CD4-positive, alpha-beta T cell treated with Interleukin-15 for 4 hours (primary cell): Measurements from ENCODE around the gene SLC25A21.
"Not testable (repeated sequence)": the region's sequence is repeated elsewhere in the genome, so short reads cannot be mapped to it uniquely, and the experiment has no call there.

Source experiments
- DNase-seq: peaks from one replicate; pipeline ENCODE4 v3.0.0-alpha.2; 2020; ENCODE audit warnings: low spot score

The SLC25A21 gene

DNA sequence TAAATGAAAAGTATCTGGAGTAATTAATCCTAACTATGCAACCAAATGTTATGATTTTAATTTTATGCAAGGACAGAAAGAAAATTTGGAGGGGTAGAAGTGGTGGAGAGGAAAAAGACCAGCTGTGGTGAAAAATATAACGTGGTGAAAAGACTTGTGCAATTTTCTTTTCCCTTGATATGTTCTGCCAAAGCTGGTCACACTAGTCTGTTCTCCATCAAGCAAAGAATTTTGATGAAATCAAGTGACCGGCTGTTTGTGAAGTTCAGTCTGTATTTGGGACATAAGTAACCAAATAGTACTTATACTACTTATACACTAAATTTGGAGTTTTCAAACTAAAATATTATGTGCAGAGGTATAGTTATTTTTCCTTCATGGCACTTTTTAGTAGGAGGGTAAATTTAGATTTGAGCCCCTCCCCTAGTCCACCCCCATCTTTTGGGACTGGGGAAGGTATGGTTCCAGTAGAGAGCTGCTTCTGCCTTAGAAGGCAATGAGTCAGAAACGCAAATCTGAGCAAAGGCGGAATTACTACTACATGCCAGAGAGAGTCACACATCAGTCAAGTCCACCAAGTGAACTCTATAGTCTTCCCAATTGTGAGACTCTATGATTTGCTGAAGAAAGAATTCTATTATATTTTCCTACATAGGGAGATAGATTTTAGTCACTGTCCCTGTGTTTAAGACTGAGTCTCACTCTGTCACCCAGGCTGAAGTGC lies 229.7 kb downstream of the SLC25A21 start:
- DNase-seq = no peak

DNA sequence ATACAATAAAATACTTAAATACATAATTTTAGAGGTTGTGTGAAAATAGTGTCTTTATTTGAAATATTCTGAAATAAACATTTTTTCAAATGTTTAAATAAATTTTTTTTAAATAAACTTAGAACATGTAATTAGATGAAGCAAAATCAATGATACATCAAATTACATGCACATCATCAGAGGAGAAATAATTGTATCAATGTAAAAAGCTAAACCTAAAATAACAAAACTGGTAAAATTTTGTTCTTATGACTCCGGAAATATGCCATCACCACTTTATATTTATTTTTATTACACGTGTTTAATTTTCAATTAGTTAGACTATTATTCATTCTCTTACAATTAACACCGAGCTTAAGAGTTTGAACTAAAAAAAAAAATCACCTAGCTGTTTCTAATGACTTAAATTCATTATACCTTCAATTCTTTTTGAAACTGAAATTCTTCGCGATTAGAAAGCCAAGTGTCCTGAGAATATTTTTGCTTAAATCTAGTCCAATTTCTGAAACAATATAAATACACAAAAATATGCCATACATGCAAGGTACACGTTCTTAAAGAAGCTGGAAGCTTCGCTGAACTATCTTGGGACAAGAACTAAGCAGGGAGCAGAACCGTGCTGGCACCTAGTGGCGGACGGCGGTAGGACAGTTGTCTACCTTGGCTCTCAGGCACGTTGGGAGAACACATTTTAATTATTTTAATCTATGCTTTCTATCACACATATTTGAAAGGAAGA lies 230.5 kb downstream of the SLC25A21 start:
- peak; percentile 40 for DNase-seq

- DNase-seq = no peak
Observed at GRCh38 chr14:36940476-36940875, 231.9 kb downstream of the SLC25A21 start.

DNA sequence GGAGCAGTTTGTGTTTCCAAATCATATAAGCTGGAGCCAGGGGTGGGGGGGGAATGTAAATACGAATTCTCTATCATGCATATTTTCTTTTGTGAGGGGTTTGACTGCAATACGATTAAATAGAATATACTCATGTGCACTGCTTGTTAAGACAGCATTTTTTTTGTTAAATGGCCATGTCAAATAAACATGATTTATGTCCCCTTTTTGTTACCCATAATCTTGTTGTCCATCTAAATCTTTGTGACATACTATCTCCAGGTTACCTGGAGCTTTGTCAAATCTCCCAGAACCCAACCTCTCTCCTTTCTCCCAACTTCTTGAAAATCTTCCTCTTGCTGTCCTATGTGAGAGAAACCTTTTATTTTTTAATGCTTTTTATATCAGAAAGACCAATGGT lies 233.1 kb downstream of the SLC25A21 start:
- DNase-seq = no peak

GRCh38 chr14:36938678-36939077 lies 233.7 kb downstream of the SLC25A21 start:
- DNase-seq = no peak

GRCh38 chr14:36935976-36936678 lies 236.3 kb downstream of the SLC25A21 start:
- no peak for DNase-seq

GRCh38 chr14:36934304-36934703 lies 238.1 kb downstream of the SLC25A21 start:
- no peak for DNase-seq

DNA sequence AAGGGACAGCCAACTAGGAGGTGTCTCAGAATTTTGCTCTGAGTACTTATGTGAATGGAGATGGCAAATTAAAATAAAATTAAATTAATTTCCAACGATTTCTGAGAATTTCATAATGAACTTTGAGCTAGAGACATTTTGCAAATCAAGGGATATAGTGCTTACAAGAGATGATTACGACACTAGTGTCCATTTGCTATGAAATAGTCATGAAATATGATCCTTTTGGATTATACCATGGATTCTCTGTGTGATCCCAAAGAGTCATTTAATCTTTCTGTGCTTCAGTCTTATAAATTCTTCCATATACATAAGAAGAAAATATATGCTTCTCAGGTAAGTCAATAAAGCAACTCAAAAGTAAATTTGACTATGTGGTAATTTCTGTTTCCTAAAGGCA lies 240.6 kb downstream of the SLC25A21 start:
- no peak for DNase-seq

- DNase-seq = no peak
Observed at GRCh38 chr14:36928432-36928831, 244.0 kb downstream of the SLC25A21 start.

DNA sequence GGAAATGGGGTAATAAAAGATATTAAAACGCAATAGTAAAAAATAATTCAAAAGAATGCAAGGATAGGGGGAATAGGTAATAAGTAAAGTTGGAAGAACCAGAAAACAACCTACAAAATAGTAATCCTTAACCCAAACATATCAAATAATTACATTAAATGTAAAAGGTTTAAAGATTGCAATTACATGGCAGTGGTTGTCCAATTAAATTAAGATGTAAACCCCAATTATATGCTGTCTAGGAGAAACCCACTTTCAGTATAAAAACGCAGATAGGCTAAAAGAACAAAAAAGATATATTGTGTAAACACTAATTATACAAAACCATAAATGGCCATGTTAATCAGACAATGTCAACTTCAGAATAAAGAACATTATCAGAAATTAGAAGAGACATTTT lies 247.3 kb downstream of the SLC25A21 start:
- no peak for DNase-seq

DNA sequence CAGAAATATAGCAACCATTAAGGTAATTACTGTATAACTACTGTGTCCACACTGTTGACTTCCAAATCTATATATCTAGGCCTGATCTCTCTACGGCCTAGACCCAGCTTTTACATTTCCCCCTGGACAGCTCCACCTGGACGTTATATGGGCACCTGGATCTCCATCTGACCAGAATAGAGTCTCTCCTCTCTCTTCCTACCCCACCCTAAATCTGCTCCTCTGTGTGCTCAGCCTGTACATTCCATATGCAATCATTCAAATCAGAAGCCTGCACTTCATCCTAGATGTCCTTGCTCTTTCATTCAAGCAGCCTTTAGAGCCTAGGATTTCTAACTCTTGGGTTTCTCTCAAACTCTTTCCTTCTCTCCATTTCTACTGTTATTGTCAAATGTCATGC lies 255.7 kb downstream of the SLC25A21 start:
- DNase-seq = no peak

- DNase-seq = no peak
Observed at GRCh38 chr14:36915081-36915480, 257.3 kb downstream of the SLC25A21 start.

- DNase-seq = no peak
Observed at GRCh38 chr14:36910578-36910977, 261.8 kb downstream of the SLC25A21 start.

DNA sequence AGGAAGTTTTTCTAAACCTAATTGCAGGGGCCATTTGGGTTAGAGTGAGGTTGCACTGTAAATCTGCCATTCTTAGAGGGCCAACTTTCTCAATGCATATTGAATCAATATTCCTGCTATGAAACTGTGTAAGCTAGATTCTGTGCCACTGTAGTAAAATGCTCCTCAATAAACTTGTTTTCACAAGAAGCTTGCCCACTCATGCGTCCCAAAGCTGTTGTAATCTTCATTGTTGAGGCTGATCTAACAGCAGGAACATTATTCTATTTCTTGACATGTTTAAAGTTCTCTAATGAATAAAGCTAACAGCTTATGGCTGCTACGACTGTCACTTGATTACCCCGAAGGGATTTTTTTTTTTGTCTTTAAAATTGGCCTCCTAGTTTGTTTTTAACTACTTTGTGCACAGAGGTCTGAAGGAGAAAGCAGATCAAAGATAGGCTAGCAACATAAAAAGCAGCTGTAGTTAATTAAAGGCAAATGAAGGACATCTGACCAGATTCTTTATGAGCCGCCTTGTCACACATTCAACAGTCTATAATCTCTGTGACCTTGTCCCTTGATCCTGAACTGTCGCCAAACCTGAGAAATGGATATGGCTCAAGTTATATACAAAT lies 267.0 kb downstream of the SLC25A21 start:
- no peak for DNase-seq

- DNase-seq = no peak
Observed at GRCh38 chr14:36901861-36902260, 270.5 kb downstream of the SLC25A21 start.

DNA sequence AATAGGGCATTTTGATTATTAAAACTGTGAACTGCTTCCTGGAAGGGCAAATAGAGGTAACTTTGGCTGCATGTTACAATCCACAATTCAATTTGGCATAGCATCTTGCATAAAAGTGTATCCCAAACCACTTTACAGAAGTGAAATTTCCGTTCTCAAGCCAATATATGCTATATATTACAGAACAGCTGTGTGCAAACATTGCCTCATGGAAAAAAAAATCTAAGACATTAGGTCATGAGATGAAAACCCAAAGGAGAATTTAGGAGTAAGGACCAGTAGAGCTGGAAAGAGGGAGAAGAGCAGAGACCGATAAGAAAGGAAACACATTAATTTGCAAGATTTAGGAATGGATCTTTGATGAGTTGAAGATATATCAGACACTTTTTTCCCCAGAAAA lies 271.6 kb downstream of the SLC25A21 start:
- no peak for DNase-seq

- DNase-seq = not testable (repeated sequence)
Observed at GRCh38 chr14:36896300-36896699, 276.1 kb downstream of the SLC25A21 start.

DNA sequence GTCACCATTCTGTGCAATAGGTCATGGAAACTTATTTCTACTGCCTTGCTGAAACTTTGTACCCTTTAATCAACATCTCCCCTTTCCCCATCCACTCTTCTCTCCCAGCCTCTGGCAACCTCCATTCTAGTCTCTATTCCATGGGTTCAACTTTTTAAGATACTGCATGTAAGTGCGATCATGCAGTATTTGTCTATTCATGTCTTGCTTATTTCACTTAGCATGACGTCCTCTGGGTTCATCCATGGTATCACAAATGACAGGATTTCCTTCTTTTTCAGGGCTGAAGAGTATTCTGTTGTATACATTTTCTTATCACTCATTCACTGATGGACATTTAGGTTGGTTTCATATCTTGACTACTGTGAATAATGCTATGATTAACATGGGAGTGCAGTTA lies 288.4 kb downstream of the SLC25A21 start:
- no peak for DNase-seq

DNA sequence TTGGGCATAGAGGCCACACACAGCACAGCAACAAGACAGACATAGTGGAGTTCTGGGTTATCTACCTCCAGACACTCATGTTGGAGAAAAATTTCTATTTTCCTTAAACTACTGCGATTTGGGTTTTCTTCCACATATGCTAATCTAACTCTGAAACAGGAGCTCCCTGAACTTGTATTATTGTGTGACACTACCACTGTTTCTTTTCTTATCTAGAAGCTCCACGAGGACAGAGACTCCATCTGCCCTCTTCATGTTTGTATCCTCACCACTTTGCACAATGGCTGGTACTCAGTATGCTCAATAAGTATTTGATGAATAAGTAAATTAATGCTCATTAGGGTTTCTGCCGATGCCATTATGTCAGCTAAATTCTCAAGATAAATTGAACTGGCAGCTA lies 292.1 kb downstream of the SLC25A21 start:
- DNase-seq = no peak

GRCh38 chr14:36879558-36879957 lies 292.8 kb downstream of the SLC25A21 start:
- DNase-seq = no peak

GRCh38 chr14:36874396-36875138 lies 297.8 kb downstream of the SLC25A21 start:
- DNase-seq = no peak

DNA sequence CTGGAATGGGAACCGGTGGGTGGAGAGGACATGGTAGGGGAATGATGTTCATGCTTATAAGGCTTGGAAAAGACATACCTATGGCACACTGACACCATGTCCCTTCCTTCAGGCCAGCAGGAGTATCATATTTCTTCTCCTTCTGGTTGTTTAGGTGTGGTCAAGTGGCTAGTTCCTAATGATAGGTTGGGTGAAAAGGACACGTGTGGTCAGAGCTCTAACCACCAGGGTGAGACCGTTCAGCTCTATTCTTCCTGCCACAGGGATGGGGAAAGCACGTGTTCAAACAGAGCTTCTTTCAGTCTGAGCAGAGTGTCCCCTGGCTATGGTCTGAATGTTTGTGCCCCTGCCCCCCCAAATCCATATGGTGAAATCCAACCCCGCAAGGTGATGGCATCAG lies 301.6 kb downstream of the SLC25A21 start:
- DNase-seq = no peak
